Measurements from ENCODE around the gene COG1. TPM values are rescaled to one million over a fixed set of nuclear protein-coding genes. Genes with fewer than 3 reads are reported as not detected.

COG1 gene
- total and polyA plus RNA-seq, 9 of the 15 experiments (the other 6 are each of a cell fraction or from before 2014, with no cell fraction given): 9.5 to 26.8 (median 12.9) TPM

- BruUV-seq (replicated peaks): no TSS peak
- H3K4me2 ChIP-seq (ENCODE audit: insufficient read depth, low read length): no peak overlapping the region
Measured at GRCh38 chr17:73214008-73214407, 21.2 kb downstream of the COG1 start.

More at GRCh38 chr17:73214008-73214407, 21.2 kb downstream of the COG1 start:
- Histone ChIP-seq H3K27me3 (ENCODE audit: control insufficient read depth in 2 of 2, insufficient read depth in 2 of 2, low read length in 2 of 2) (no peaks in the 10 kb centered on the region), H3K36me3 (ENCODE audit: control insufficient read depth, insufficient read depth, low read length) (peaks cover 50% of the 10 kb centered on the region), H3K79me2 (ENCODE audit: control insufficient read depth, insufficient read depth, low read length) (peaks cover 37% of the 10 kb centered on the region), H3K4me3 (no peak overlapping the region), H4K20me1 (replicated peaks; ENCODE audit: control insufficient read depth, insufficient read depth, low read length) (0 out of 2 replicates have a peak, but pooled peaks cover 11% of the 10 kb centered on the region), H3K27ac (ENCODE audit: extremely low read depth, low read depth, low read length) (no peak overlapping the region), H3K9me1 (ENCODE audit: control insufficient read depth, insufficient read depth, low read length) (no peaks in the 10 kb centered on the region), H3K9ac (ENCODE audit: insufficient read depth in 1 of 2, low read depth in 2 of 2, low read length in 2 of 2) (no peak overlapping the region), H2AFZ (ENCODE audit: low read depth, low read length) (no peak overlapping the region), H3K4me1 (replicated peaks in 1 of 2; ENCODE audit: control insufficient read depth in 2 of 2, insufficient read depth in 2 of 2, low read length in 2 of 2) (peaks cover 9 to 11% of the 10 kb centered on the region in 2 experiments; a peak in 4 of 5 replicates), H3K9me3 (replicated peaks; ENCODE audit: control insufficient read depth, insufficient read depth, low read depth, low read length) (no peaks in the 10 kb centered on the region)
- no peak for TF ChIP-seq BMI1 (IDR thresholded peaks at IDR 0.05; ENCODE audit: low read length)
- no peak for TF ChIP-seq ZFP1 (CRISPR knock-in tag; IDR thresholded peaks at IDR 0.05)
- no peak for TF ChIP-seq FOS (IDR thresholded peaks at IDR 0.05; ENCODE audit: extremely low read depth, insufficient read length)
- TF ChIP-seq HCFC1 (IDR thresholded peaks at IDR 0.05; ENCODE audit: low read depth, low read length): no peak
- TF ChIP-seq ZBTB9 (CRISPR knock-in tag; IDR thresholded peaks at IDR 0.05): no peak
- no peak for TF ChIP-seq NFE2 (IDR thresholded peaks at IDR 0.05; ENCODE audit: low read depth)
- no peak for TF ChIP-seq SAFB (IDR thresholded peaks at IDR 0.05; ENCODE audit: borderline replicate concordance, low read depth, low read length)
- no peak for TF ChIP-seq HOXB6 (CRISPR knock-in tag; IDR thresholded peaks at IDR 0.05; ENCODE audit: borderline replicate concordance)
- TF ChIP-seq EZH2 (IDR thresholded peaks at IDR 0.05; ENCODE audit: borderline replicate concordance, low read depth, low read length): no peak
- no peak for TF ChIP-seq HNRNPUL1 (IDR thresholded peaks at IDR 0.05; ENCODE audit: low read length)
- TF ChIP-seq PATZ1 (CRISPR knock-in tag; IDR thresholded peaks at IDR 0.05; ENCODE audit: borderline replicate concordance): no peak
- TF ChIP-seq U2AF2 (optimal IDR thresholded peaks at IDR 0.05; ENCODE audit: low read depth, low read length): no peak
- no peak for TF ChIP-seq MIER1 (IDR thresholded peaks at IDR 0.05; ENCODE audit: low read depth)
- no peak for TF ChIP-seq POLR2H (tag; IDR thresholded peaks at IDR 0.05; ENCODE audit: low read depth)
- ChIA-PET CTCF (ENCODE audit: low intra/inter-chr PET ratio) (no interaction called here), POLR2A (interaction anchor here (0.7 to 2.2 kb wide), 3 partner anchors 9 to 18 kb away, joined by 3 to 8 read pairs (median 4); a partner anchor contains a TSS)
- no peak for ATAC-seq
- in situ Hi-C loops (cut with MboI): no loop called here
- intact Hi-C loops (cut with micrococcal nuclease): no loop called here
- no peak for DNase-seq (ENCODE audit: extremely low read depth in 1 of 4, low spot score in 3 of 4)
- FAIRE-seq: no peak

Data from K562 (cell line).